AG04449 (cell line): Measurements from ENCODE around the gene CCDC47.

Experiments used
- CTCF ChIA-PET: fragments of 350-600 bp; formaldehyde crosslinking; extraction: SDS; loops from one replicate; lab custom pipeline; 2021; ENCODE audit warnings: antibody characterized with exemption; lab: Yijun Ruan, JAX
- POLR2A ChIA-PET: fragments of 400-600, 350-600 bp; formaldehyde crosslinking; extraction: SDS; loops from one replicate; lab custom pipeline; 2020; ENCODE audit warnings: antibody characterized with exemption, inconsistent platforms; lab: Yijun Ruan, JAX
- DNase-seq: peaks from one replicate; pipeline ENCODE4 v3.0.0-alpha.2; 2010; ENCODE audit warnings: low read depth, low spot score
- H3K4me3 ChIP-seq: 2 replicates; pipeline ENCODE4 v1.5.1; 2011; ENCODE audit warnings: low read depth, mild to moderate bottlenecking, control low read depth, low read length
- CTCF ChIP-seq: IDR thresholded peaks from one replicate; pipeline ENCODE4 v1.5.1; 2011; ENCODE audit warnings: mild to moderate bottlenecking, moderate library complexity, low read length, control low read depth, inconsistent platforms; ENCODE audit not compliant: insufficient read depth; ENCODE audit errors: missing control alignments

The CCDC47 gene

GRCh38 chr17:63707151-63707550 is 66.2 kb downstream of the CCDC47 start:
- no peak for DNase-seq
- CTCF ChIA-PET, result interaction anchor here (2.5 kb wide), 1 partner anchor 9 kb away, joined by 8 read pairs; no protein-coding TSS in a partner anchor
- no peak overlapping the region for H3K4me3 ChIP-seq
- no peak for TF ChIP-seq CTCF
- POLR2A ChIA-PET, result no interaction called here

- ChIA-PET CTCF (interaction anchor here (2.5 kb wide), 1 partner anchor 8 kb away, joined by 8 read pairs; no protein-coding TSS in a partner anchor), POLR2A (no interaction called here)
- no peak for TF ChIP-seq CTCF
- H3K4me3 ChIP-seq, result no peak overlapping the region
- no peak for DNase-seq
Observed at GRCh38 chr17:63706336-63707082, 66.9 kb downstream of the CCDC47 start.

GRCh38 chr17:63705657-63706056 is 67.7 kb downstream of the CCDC47 start:
- CTCF ChIA-PET, result no interaction called here
- POLR2A ChIA-PET, result no interaction called here
- no peak overlapping the region for H3K4me3 ChIP-seq
- DNase-seq, result no peak
- TF ChIP-seq CTCF, result no peak

GRCh38 chr17:63704836-63705235 is 68.6 kb downstream of the CCDC47 start:
- CTCF ChIA-PET, result interaction anchor here (1.1 kb wide), 1 partner anchor 9 kb away, joined by 3 read pairs; no protein-coding TSS in a partner anchor
- H3K4me3 ChIP-seq, result no peak overlapping the region
- no peak for DNase-seq
- no peak for TF ChIP-seq CTCF
- POLR2A ChIA-PET, result no interaction called here

- no peak for DNase-seq
- no peak overlapping the region for H3K4me3 ChIP-seq
- ChIA-PET POLR2A (no interaction called here), CTCF (interaction anchor here (1.1 kb wide), 1 partner anchor 9 kb away, joined by 3 read pairs; no protein-coding TSS in a partner anchor)
- TF ChIP-seq CTCF, result no peak
Observed at GRCh38 chr17:63704259-63704576, 69.2 kb downstream of the CCDC47 start.

GRCh38 chr17:63703556-63704258 is 69.7 kb downstream of the CCDC47 start:
- no peak overlapping the region for H3K4me3 ChIP-seq
- ChIA-PET POLR2A (no interaction called here), CTCF (interaction anchor here (1.0 to 1.1 kb wide), 3 partner anchors 8 to 225 kb away, joined by 3 to 4 read pairs (median 3); no protein-coding TSS in a partner anchor)
- TF ChIP-seq CTCF, result no peak
- DNase-seq, result no peak
